GM12878 (cell line): ENCODE measurements around the gene TOR1B. TPM values are rescaled to one million over a fixed set of nuclear protein-coding genes. Genes with fewer than 3 reads are reported as not detected.

Experiments
- ATAC-seq: fragments of 200-7000 bp; cut with Tn5 transposase; 3 replicates; pipeline ENCODE4 v1.9.1; 2020; ENCODE audit warnings: mild to moderate bottlenecking, moderate library complexity
- BruUV-seq: library from RNA; stranded (reverse); fragments of 400-500 nt; replicated peaks from 2 replicates; lab custom pipeline; 2021; lab: Mats Ljungman, UMichigan
- CTCF ChIA-PET: fragments of 300-600 bp; sonication (Branson Sonifier 250); formaldehyde crosslinking; extraction: SDS; loops from one replicate; lab custom pipeline; 2021; ENCODE audit warnings: inconsistent platforms; lab: Yijun Ruan, JAX
- POLR2A ChIA-PET: fragments of 350-600 bp; formaldehyde crosslinking; extraction: SDS; loops from one replicate; lab custom pipeline; 2021; ENCODE audit warnings: inconsistent platforms; lab: Charles Lee
- RAD21 ChIA-PET: fragments of 300-600 bp; sonication (Branson Sonifier 250); formaldehyde crosslinking; loops from one replicate; lab custom pipeline; 2023; ENCODE audit warnings: antibody characterized with exemption; ENCODE audit not compliant: unreplicated experiment; lab: Charles Lee
- SMC1A ChIA-PET: fragments of 300-600 bp; sonication (Branson Sonifier 250); formaldehyde crosslinking; loops from one replicate; lab custom pipeline; 2023; ENCODE audit not compliant: unreplicated experiment, uncharacterized antibody; lab: Charles Lee
- DNase-seq: peaks from one replicate; pipeline ENCODE4 v3.0.0-alpha.2; 2011; ENCODE audit warnings: low read depth, low spot score
- FAIRE-seq: peaks from 3 replicates; lab custom pipeline; 2011; peaks lifted over from hg19 to GRCh38; lab: Jason Lieb, UNC
- H2AFZ ChIP-seq: 2 replicates; pipeline ENCODE4 v1.6.0; 2011; ENCODE audit warnings: low read depth, low read length, control low read depth; ENCODE audit not compliant: control insufficient read depth
- H3K27ac ChIP-seq: 2 replicates; pipeline ENCODE4 v1.5.1; 2011; ENCODE audit warnings: control low read depth; ENCODE audit not compliant: control insufficient read depth, insufficient read depth
- H3K27me3 ChIP-seq, 2 experiments: replicated peaks in 1 of 2; 2 replicates each; pipeline versions ENCODE4 v1.6.0 to v1.6.1; 2011; ENCODE audit warnings: low read length in 1 of 2; ENCODE audit not compliant: control insufficient read depth in 2 of 2, insufficient read depth in 2 of 2
- H3K36me3 ChIP-seq, 2 experiments: 2 replicates each; pipeline ENCODE4 v1.5.1; 2011; ENCODE audit warnings: low read length in 1 of 2; ENCODE audit not compliant: control insufficient read depth in 2 of 2, insufficient read depth in 2 of 2
- H3K4me1 ChIP-seq: 2 replicates; pipeline ENCODE4 v1.6.1; 2011; ENCODE audit warnings: mild to moderate bottlenecking, low read length, moderate library complexity, mixed read lengths; ENCODE audit not compliant: control insufficient read depth, insufficient read depth
- H3K4me2 ChIP-seq: 2 replicates; pipeline ENCODE4 v1.6.0; 2011; ENCODE audit warnings: control low read depth; ENCODE audit not compliant: control insufficient read depth, insufficient read depth
- H3K4me3 ChIP-seq: fragments of 200-600 bp; sonication (generic); 2 replicates; pipeline ENCODE4 v1.5.1; 2016
- H3K79me2 ChIP-seq: 2 replicates; pipeline ENCODE4 v1.6.0; 2011; ENCODE audit warnings: low read length; ENCODE audit not compliant: control insufficient read depth, insufficient read depth
- H3K9ac ChIP-seq: 2 replicates; pipeline ENCODE4 v1.8.0; 2011; ENCODE audit warnings: low read length, control low read depth, mixed read lengths; ENCODE audit not compliant: control insufficient read depth, insufficient read depth
- H3K9me3 ChIP-seq: replicated peaks from 3 replicates; pipeline ENCODE4 v1.5.1; 2011; ENCODE audit warnings: mild to moderate bottlenecking, low read length; ENCODE audit not compliant: control insufficient read depth, insufficient read depth
- H4K20me1 ChIP-seq: 2 replicates; pipeline ENCODE4 v1.6.0; 2011; ENCODE audit not compliant: control insufficient read depth, insufficient read depth
- BCL11A ChIP-seq: IDR thresholded peaks from 2 replicates; pipeline ENCODE4 v1.6.1; 2011; ENCODE audit warnings: low read depth, low read length
- CBX5 ChIP-seq: sonication (generic); IDR thresholded peaks from 2 replicates; pipeline ENCODE4 v1.6.1; 2016; ENCODE audit warnings: low read depth, moderate library complexity, mild to moderate bottlenecking, inconsistent platforms
- FOXM1 ChIP-seq: IDR thresholded peaks from 2 replicates; pipeline ENCODE4 v1.6.1; 2012; ENCODE audit warnings: low read depth, mild to moderate bottlenecking, inconsistent platforms, low read length, moderate library complexity
- MXI1 ChIP-seq: fragments of 150-350 bp; IDR thresholded peaks from 2 replicates; pipeline ENCODE4 v1.6.1; 2011; ENCODE audit warnings: low read depth, mild to moderate bottlenecking, inconsistent platforms, low read length, improper control_type of control experiment
- MYB ChIP-seq: fragments of 150-350 bp; IDR thresholded peaks from 2 replicates; pipeline ENCODE4 v1.6.1; 2014; ENCODE audit warnings: mild to moderate bottlenecking, low read depth, low read length, borderline replicate concordance
- PAX8 ChIP-seq: fragments of 450-650 bp; IDR thresholded peaks from 2 replicates; pipeline ENCODE4 v1.6.1; 2017; ENCODE audit warnings: mild to moderate bottlenecking, moderate library complexity
- POU2F2 ChIP-seq: IDR thresholded peaks from 3 replicates; pipeline ENCODE4 v1.6.1; 2011; ENCODE audit warnings: low read depth, mild to moderate bottlenecking, low read length, borderline replicate concordance
- SRF ChIP-seq, 2 experiments: IDR thresholded peaks; 2 replicates each; pipeline ENCODE4 v1.6.1; 2011; ENCODE audit warnings: low read depth in 2 of 2, low read length in 2 of 2, mild to moderate bottlenecking in 1 of 2, moderate library complexity in 1 of 2
- TAF1 ChIP-seq: IDR thresholded peaks from 2 replicates; pipeline ENCODE4 v1.6.1; 2011; ENCODE audit warnings: mild to moderate bottlenecking, low read depth, low read length, borderline replicate concordance
- YY1 ChIP-seq: IDR thresholded peaks from 2 replicates; pipeline ENCODE4 v1.6.1; 2011; ENCODE audit warnings: low read depth, mild to moderate bottlenecking, low read length
- ZNF207 ChIP-seq: fragments of 450-650 bp; IDR thresholded peaks from 2 replicates; pipeline ENCODE4 v1.6.1; 2014; ENCODE audit warnings: antibody characterized with exemption, mild to moderate bottlenecking, borderline replicate concordance
- ZSCAN29 ChIP-seq: fragments of 450-650 bp; IDR thresholded peaks from 2 replicates; pipeline ENCODE4 v1.6.1; 2017; ENCODE audit warnings: mild to moderate bottlenecking, moderate library complexity
- WGBS: methylation state at CpG from one replicate; pipeline ENCODE4 v1.1.6; 2016; ENCODE audit warnings: low lambda C conversion rate; ENCODE audit not compliant: insufficient replicate concordance, insufficient coverage; ENCODE audit errors: missing lambda C conversion rate; 5-methylcytosine and 5-hydroxymethylcytosine counted together
- in situ Hi-C: fragments of 300-500 bp; cut with MboI; formaldehyde crosslinking; loops from 9 replicates; pipeline ENCODE4 v1.14.3; 2018; ENCODE audit warnings: mixed read lengths
- intact Hi-C: fragments of 100-400 bp; cut with micrococcal nuclease; formaldehyde crosslinking; loops from one replicate; pipeline ENCODE4 v1.14.2; 2022; ENCODE audit not compliant: unreplicated experiment
- polyA plus RNA-seq, 11 experiments: library from polyadenylated mRNA; depleted of rRNA in 4 of 11; unstranded in 6 of 11; stranded (reverse) in 5 of 11; fragments of >200 nt; fragmentation: Nextera tagmentation in 4 of 11; fragmentation: Illumina TruSeq in 1 of 11; extraction: Ambion mirVana in 4 of 11; extraction: Trizol in 1 of 11; gene quantifications; 1 replicate in 1 of 11; 2 replicates in 10 of 11; pipeline versions ENCODE4 v1.2.1 to v1.2.3, GENCODE V29; 2011 to 2016; ENCODE audit warnings: inconsistent platforms in 2 of 11, missing spikeins in 2 of 11, low read depth in 1 of 11
- total RNA-seq, 4 experiments: library from RNA; depleted of rRNA in 3 of 4; stranded (reverse); fragments of >200 nt in 3 of 4; fragmentation: Illumina TruSeq in 1 of 4; extraction: Trizol in 1 of 4; gene quantifications; 2 replicates each; pipeline versions ENCODE4 v1.2.1 to v1.2.3, GENCODE V29; 2013 to 2021
- TF ChIP-seq, protein P1 (sequence below): IDR thresholded peaks from 2 replicates; pipeline ENCODE4 v1.6.1; 2011; ENCODE audit warnings: borderline replicate concordance, low read depth, mild to moderate bottlenecking, moderate library complexity, low read length; ENCODE audit not compliant: insufficient read depth, poor library complexity, severe bottlenecking
- TF ChIP-seq, protein P2 (sequence below): fragments of 450-650 bp; IDR thresholded peaks from 2 replicates; pipeline ENCODE4 v1.6.1; 2016; ENCODE audit warnings: mild to moderate bottlenecking
- TF ChIP-seq, protein P3 (sequence below): fragments of 450-650 bp; formaldehyde crosslinking; IDR thresholded peaks from 2 replicates; pipeline ENCODE4 v1.4.0; 2020; ENCODE audit warnings: mild to moderate bottlenecking, moderate library complexity
- TF ChIP-seq, protein P4 (sequence below): fragments of 450-650 bp; formaldehyde crosslinking; IDR thresholded peaks from 2 replicates; pipeline ENCODE4 v1.4.0; 2022; ENCODE audit warnings: mild to moderate bottlenecking, moderate library complexity

Gene TOR1B
- total and polyA plus RNA-seq, 10 of the 15 experiments (the other 5 are each of a cell fraction or from before 2014, with no cell fraction given) = 1.8 to 17.5 (median 9.9) TPM

DNA sequence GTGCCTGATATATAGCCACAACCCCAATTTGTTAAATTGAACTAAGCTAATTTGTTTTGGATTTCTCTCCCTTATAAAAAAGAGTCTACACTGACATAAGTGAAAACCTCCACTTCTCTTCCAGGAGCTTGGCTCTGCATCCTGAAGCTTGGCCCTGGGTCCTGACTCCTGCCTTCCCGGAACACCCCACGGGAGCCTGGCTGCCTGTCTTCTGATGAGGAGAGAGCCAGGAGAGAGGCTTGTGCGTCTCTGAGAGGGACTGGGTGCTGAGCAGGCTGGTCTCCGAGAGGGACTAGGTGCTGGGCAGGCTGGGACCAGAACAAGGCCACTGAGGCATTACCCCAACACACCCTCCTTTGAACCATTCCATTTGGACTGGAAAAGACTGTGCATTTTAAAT is 43.7 kb upstream of the TOR1B start:
- no TSS peak for BruUV-seq
- TF ChIP-seq FOXM1 (no peak), ZNF207 (no peak), SRF (IDR thresholded peaks at IDR 0.05; ENCODE audit: low read depth in 2 of 2, low read length in 2 of 2) (no peak), MXI1 (no peak), BCL11A (no peak), TAF1 (no peak), POU2F2 (no peak), ZSCAN29 (no peak), CBX5 (no peak), PAX8 (no peak), YY1 (no peak), MYB (no peak)
- TF ChIP-seq, protein P1, sequence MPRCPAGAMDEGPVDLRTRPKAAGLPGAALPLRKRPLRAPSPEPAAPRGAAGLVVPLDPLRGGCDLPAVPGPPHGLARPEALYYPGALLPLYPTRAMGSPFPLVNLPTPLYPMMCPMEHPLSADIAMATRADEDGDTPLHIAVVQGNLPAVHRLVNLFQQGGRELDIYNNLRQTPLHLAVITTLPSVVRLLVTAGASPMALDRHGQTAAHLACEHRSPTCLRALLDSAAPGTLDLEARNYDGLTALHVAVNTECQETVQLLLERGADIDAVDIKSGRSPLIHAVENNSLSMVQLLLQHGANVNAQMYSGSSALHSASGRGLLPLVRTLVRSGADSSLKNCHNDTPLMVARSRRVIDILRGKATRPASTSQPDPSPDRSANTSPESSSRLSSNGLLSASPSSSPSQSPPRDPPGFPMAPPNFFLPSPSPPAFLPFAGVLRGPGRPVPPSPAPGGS = no peak
- TF ChIP-seq, protein P2, sequence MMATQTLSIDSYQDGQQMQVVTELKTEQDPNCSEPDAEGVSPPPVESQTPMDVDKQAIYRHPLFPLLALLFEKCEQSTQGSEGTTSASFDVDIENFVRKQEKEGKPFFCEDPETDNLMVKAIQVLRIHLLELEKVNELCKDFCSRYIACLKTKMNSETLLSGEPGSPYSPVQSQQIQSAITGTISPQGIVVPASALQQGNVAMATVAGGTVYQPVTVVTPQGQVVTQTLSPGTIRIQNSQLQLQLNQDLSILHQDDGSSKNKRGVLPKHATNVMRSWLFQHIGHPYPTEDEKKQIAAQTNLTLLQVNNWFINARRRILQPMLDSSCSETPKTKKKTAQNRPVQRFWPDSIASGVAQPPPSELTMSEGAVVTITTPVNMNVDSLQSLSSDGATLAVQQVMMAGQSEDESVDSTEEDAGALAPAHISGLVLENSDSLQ = no peak
- TF ChIP-seq, protein P3, sequence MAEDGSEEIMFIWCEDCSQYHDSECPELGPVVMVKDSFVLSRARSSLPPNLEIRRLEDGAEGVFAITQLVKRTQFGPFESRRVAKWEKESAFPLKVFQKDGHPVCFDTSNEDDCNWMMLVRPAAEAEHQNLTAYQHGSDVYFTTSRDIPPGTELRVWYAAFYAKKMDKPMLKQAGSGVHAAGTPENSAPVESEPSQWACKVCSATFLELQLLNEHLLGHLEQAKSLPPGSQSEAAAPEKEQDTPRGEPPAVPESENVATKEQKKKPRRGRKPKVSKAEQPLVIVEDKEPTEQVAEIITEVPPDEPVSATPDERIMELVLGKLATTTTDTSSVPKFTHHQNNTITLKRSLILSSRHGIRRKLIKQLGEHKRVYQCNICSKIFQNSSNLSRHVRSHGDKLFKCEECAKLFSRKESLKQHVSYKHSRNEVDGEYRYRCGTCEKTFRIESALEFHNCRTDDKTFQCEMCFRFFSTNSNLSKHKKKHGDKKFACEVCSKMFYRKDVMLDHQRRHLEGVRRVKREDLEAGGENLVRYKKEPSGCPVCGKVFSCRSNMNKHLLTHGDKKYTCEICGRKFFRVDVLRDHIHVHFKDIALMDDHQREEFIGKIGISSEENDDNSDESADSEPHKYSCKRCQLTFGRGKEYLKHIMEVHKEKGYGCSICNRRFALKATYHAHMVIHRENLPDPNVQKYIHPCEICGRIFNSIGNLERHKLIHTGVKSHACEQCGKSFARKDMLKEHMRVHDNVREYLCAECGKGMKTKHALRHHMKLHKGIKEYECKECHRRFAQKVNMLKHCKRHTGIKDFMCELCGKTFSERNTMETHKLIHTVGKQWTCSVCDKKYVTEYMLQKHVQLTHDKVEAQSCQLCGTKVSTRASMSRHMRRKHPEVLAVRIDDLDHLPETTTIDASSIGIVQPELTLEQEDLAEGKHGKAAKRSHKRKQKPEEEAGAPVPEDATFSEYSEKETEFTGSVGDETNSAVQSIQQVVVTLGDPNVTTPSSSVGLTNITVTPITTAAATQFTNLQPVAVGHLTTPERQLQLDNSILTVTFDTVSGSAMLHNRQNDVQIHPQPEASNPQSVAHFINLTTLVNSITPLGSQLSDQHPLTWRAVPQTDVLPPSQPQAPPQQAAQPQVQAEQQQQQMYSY (CRISPR knock-in tag) = no peak
- TF ChIP-seq, protein P4, sequence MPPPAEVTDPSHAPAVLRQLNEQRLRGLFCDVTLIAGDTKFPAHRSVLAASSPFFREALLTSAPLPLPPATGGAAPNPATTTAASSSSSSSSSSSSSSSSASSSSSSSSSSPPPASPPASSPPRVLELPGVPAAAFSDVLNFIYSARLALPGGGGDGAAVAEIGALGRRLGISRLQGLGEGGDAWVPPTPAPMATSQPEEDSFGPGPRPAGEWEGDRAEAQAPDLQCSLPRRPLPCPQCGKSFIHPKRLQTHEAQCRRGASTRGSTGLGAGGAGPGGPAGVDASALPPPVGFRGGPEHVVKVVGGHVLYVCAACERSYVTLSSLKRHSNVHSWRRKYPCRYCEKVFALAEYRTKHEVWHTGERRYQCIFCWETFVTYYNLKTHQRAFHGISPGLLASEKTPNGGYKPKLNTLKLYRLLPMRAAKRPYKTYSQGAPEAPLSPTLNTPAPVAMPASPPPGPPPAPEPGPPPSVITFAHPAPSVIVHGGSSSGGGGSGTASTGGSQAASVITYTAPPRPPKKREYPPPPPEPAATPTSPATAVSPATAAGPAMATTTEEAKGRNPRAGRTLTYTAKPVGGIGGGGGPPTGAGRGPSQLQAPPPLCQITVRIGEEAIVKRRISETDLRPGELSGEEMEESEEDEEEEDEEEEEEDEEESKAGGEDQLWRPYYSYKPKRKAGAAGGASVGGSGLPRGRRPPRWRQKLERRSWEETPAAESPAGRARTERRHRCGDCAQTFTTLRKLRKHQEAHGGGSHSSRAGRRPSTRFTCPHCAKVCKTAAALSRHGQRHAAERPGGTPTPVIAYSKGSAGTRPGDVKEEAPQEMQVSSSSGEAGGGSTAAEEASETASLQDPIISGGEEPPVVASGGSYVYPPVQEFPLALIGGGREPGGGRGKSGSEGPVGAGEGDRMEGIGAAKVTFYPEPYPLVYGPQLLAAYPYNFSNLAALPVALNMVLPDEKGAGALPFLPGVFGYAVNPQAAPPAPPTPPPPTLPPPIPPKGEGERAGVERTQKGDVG (CRISPR knock-in tag) = no peak

More for the DNA sequence above, 43.7 kb upstream of the TOR1B start:
- POLR2A ChIA-PET = no interaction called here
- H4K20me1 ChIP-seq = no peaks in the 10 kb centered on the region
- CTCF ChIA-PET = interaction anchor here (1.0 kb wide), 1 partner anchor 18 kb away, joined by 3 read pairs; no protein-coding TSS in a partner anchor
- no peak overlapping the region for H3K4me2 ChIP-seq
- no peaks in the 10 kb centered on the region for H3K27me3 ChIP-seq
- WGBS = 51% methylated on average over 3 of the region's 4 CpGs
- SMC1A ChIA-PET = interaction anchor here (0.6 kb wide), 1 partner anchor 28 kb away, joined by 3 read pairs; no protein-coding TSS in a partner anchor
- H3K4me3 ChIP-seq = no peak overlapping the region
- FAIRE-seq (no peak), ATAC-seq (no peak), DNase-seq (no peak)
- RAD21 ChIA-PET = no interaction called here
- intact Hi-C loops (no loop called here), in situ Hi-C loops (no loop called here)
- no peak overlapping the region for H3K27ac ChIP-seq
- no peak overlapping the region for H3K9ac ChIP-seq
- H3K9me3 ChIP-seq = no peaks in the 10 kb centered on the region
- peaks cover 5% of the 10 kb centered on the region; the same call in 1 of the 2 replicates for H3K4me1 ChIP-seq
- H2AFZ ChIP-seq = no peak overlapping the region
- no peaks in the 10 kb centered on the region for H3K79me2 ChIP-seq
- H3K36me3 ChIP-seq = no peaks in the 10 kb centered on the region
